Testis (tissue), 3 donors: ENCODE data around the gene KIF1A. TPM values are rescaled to one million over a fixed set of nuclear protein-coding genes. Genes with fewer than 3 reads are reported as not detected.

Experiments used
- DNase-seq: peaks from one replicate; pipeline ENCODE4 v3.0.0-alpha.2; 2019
- H3K27ac ChIP-seq, 2 donors: fragments of 200-600 bp; sonication (generic); one replicate each; pipeline ENCODE4 v1.5.1; 2019
- H3K27me3 ChIP-seq: fragments of 200-600 bp; sonication (generic); one replicate; pipeline ENCODE4 v1.5.1; 2019
- H3K36me3 ChIP-seq: fragments of 200-600 bp; sonication (generic); one replicate; pipeline ENCODE4 v1.5.1; 2017; ENCODE audit warnings: low read depth; ENCODE audit errors: missing control alignments
- H3K4me1 ChIP-seq: fragments of 200-600 bp; sonication (generic); one replicate; pipeline ENCODE4 v1.5.1; 2019
- H3K4me3 ChIP-seq, 2 donors: fragments of 200-600 bp; sonication (generic); one replicate each; pipeline ENCODE4 v1.5.1; 2017 to 2019
- H3K9me3 ChIP-seq: fragments of 200-600 bp; sonication (generic); one replicate; pipeline ENCODE4 v1.5.1; 2017
- CTCF ChIP-seq, 3 experiments: fragments of 450-650 bp in 2 of 3; fragments of 200-600 bp in 1 of 3; sonication (generic) in 1 of 3; IDR thresholded peaks; one replicate each; pipeline ENCODE4 v1.5.1; 2016 to 2019; ENCODE audit warnings: antibody characterized with exemption in 3 of 3, mild to moderate bottlenecking in 2 of 3, moderate library complexity in 1 of 3
- POLR2A ChIP-seq: fragments of 450-650 bp; IDR thresholded peaks from one replicate; pipeline ENCODE4 v1.6.1; 2017; ENCODE audit warnings: antibody characterized with exemption, mild to moderate bottlenecking, moderate library complexity
- WGBS, 2 donors: methylation state at CpG; one replicate each; pipeline ENCODE4 v1.1.5; 2018; 5-methylcytosine and 5-hydroxymethylcytosine counted together
- intact Hi-C: fragments of 100-400 bp; cut with DNase I; formaldehyde crosslinking; loops from one replicate; pipeline ENCODE4 v1.15.1; 2023; ENCODE audit warnings: low total_unique reads
- polyA plus RNA-seq: library from polyadenylated mRNA; stranded (reverse); fragments of 350-450 nt; fragmentation: Illumina TruSeq; extraction: RNeasy Lipid Tissue Mini Kit (QIAGEN cat#74804); gene quantifications from one replicate; pipeline ENCODE4 v1.2.3, GENCODE V29; 2014; ENCODE audit warnings: low read depth, low replicate concordance; ENCODE audit not compliant: insufficient read depth
- total RNA-seq, 2 donors: library from RNA; depleted of rRNA; stranded (reverse); fragments of >200 nt; gene quantifications; one replicate each; pipeline ENCODE4 v1.2.3, GENCODE V29; 2016

KIF1A gene
- total and polyA plus RNA-seq, 3 donors from 2014 or later = 33.5 to 42.1 (median 37.0) TPM

GRCh38 chr2:240778426-240778825 lies 41.6 kb downstream of the KIF1A start:
- 92% methylated on average over 26 of the region's 26 CpGs for WGBS, 2 donors
- TF ChIP-seq CTCF (IDR thresholded peaks at IDR 0.05) (no peak), POLR2A (no peak)
- Histone ChIP-seq H3K4me1 (peaks cover 13% of the 10 kb centered on the region), H3K27me3 (no peaks in the 10 kb centered on the region), H3K9me3 (no peaks in the 10 kb centered on the region), H3K36me3 (no peaks in the 10 kb centered on the region), H3K27ac (no peak overlapping the region), H3K4me3 (no peak overlapping the region)
- no peak for DNase-seq
- intact Hi-C loops = no loop called here

GRCh38 chr2:240777456-240778212 lies 42.4 kb downstream of the KIF1A start:
- WGBS, 2 donors = 90 to 94% methylated on average over 49 of the region's 49 CpGs
- Histone ChIP-seq H3K36me3 (no peaks in the 10 kb centered on the region), H3K9me3 (no peaks in the 10 kb centered on the region), H3K4me3 (no peak overlapping the region), H3K27me3 (no peaks in the 10 kb centered on the region), H3K4me1 (peaks cover 13% of the 10 kb centered on the region), H3K27ac (no peak overlapping the region)
- no peak for TF ChIP-seq POLR2A
- TF ChIP-seq CTCF (IDR thresholded peaks at IDR 0.05) = no peak
- no peak for DNase-seq
- intact Hi-C loops = no loop called here

- TF ChIP-seq CTCF (IDR thresholded peaks at IDR 0.05) = no peak
- Histone ChIP-seq H3K36me3 (no peaks in the 10 kb centered on the region), H3K4me1 (peaks cover 13% of the 10 kb centered on the region)
Observed at GRCh38 chr2:240775905-240776304, 44.1 kb downstream of the KIF1A start.

GRCh38 chr2:240774856-240775255 lies 45.2 kb downstream of the KIF1A start:
- H3K4me3 ChIP-seq = no peak overlapping the region
- H3K27me3 ChIP-seq = no peaks in the 10 kb centered on the region
- DNase-seq = no peak
- no peaks in the 10 kb centered on the region for H3K36me3 ChIP-seq
- TF ChIP-seq CTCF (IDR thresholded peaks at IDR 0.05) (no peak), POLR2A (no peak)
- intact Hi-C loops = no loop called here
- no peaks in the 10 kb centered on the region for H3K9me3 ChIP-seq
- H3K4me1 ChIP-seq = peaks cover 13% of the 10 kb centered on the region
- H3K27ac ChIP-seq = no peak overlapping the region
- WGBS, 2 donors = 81 to 100% methylated on average over 3 to 9 of the region's 9 CpGs

More at GRCh38 chr2:240775905-240776304, 44.1 kb downstream of the KIF1A start:
- intact Hi-C loops = no loop called here
- 51 to 71% methylated on average over 1 to 8 of the region's 8 CpGs for WGBS, 2 donors
- Histone ChIP-seq H3K9me3 (no peaks in the 10 kb centered on the region), H3K27me3 (no peaks in the 10 kb centered on the region), H3K4me3 (no peak overlapping the region), H3K27ac (peak overlapping the region in 1 of 2 donors; percentile 3)
- DNase-seq = peak; percentile 84

- no peak overlapping the region for H3K27ac ChIP-seq
- 81 to 95% methylated on average over 3 to 7 of the region's 7 CpGs for WGBS, 2 donors
- H3K27me3 ChIP-seq = no peaks in the 10 kb centered on the region
- H3K9me3 ChIP-seq = no peaks in the 10 kb centered on the region
- no peaks in the 10 kb centered on the region for H3K36me3 ChIP-seq
- H3K4me3 ChIP-seq = no peak overlapping the region
- TF ChIP-seq POLR2A (no peak), CTCF (IDR thresholded peaks at IDR 0.05) (no peak)
- no peak for DNase-seq
- no peaks in the 10 kb centered on the region for H3K4me1 ChIP-seq
- intact Hi-C loops = no loop called here
Observed at GRCh38 chr2:240769096-240769495, 50.9 kb downstream of the KIF1A start.
